HG02840 (cell line): Measurements from ENCODE around the gene CHTOP.
"Not testable (repeated sequence)": the region's sequence is repeated elsewhere in the genome, so short reads cannot be mapped to it uniquely, and the experiment has no call there.

Experiments
- ATAC-seq: cut with Tn5 transposase; IDR thresholded peaks from one replicate; pipeline ENCODE4 v1.9.1; 2021; ENCODE audit warnings: mild to moderate bottlenecking, moderate library complexity, moderate number of reproducible peaks; ENCODE audit not compliant: unreplicated experiment, low FRiP score

CHTOP gene, protein sequence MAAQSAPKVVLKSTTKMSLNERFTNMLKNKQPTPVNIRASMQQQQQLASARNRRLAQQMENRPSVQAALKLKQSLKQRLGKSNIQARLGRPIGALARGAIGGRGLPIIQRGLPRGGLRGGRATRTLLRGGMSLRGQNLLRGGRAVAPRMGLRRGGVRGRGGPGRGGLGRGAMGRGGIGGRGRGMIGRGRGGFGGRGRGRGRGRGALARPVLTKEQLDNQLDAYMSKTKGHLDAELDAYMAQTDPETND

DNA sequence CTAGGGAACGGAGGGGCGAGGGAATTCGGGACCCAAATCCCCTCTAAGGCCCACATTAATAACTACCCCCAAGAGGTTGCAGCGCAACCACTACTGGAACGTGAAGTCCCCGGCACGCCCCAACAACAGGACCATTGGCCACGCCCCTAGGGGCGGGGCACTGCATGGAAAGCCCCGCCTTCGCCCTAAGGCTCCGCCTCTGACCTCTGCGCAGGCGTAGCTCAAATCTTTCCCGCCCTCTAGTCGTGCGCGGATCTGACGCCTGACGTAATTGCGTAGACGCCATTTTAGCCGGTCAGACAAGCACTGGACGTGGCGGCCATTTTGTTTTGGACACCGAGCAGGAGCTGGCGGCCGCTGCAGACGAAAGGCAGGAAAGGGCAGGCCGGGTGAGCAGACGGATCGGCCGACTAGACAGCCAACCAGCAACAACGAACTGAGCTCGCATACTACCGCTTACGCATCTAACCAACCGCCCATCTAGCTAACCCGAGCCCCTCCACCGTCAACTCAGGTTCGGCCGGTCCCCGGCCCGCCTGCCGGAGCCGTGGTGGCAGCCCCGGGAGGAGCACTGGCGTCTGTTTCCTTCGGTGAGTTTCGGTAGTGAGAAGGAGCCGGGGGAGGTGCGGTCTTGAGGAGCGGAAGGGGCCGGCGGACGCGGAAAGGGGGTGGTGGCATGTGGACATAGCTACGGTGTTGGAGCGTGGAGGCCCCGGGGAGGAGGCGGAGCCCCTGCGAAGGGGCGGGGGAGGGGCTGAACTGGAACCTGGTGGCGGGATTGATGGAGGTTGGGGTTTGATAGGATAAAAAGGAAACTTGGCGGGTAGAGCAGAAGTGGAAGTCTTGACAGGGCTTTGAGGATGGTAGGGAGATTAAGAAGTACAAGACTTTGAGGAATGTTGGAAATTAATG, at the start of gene CHTOP:
Gene CHTOP (plus strand): TSS at position 313 of the 912 bp plus-strand sequence. CDS start 2,523 bp downstream, outside the sequence.
- ATAC-seq: peak; percentile 92

DNA sequence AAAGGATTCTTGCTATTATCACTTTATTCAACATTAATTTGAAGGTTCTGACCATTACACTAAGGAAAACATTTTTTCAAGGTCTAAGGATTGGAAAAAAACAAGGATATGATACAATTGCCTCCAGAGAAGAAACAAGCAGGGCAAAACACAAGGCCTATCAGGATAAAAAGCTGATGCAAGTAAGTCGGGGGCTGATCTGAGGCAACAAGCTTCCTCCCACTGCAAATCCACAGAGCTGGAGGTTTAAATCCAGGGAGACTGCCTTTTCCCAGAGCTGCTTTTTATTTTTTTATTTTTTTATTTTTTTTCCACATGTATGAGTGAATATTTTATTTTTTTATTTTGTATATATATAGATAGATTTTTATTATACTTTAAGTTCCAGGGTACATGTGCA, 48.9 kb upstream of the CHTOP start:
- ATAC-seq: no peak

DNA sequence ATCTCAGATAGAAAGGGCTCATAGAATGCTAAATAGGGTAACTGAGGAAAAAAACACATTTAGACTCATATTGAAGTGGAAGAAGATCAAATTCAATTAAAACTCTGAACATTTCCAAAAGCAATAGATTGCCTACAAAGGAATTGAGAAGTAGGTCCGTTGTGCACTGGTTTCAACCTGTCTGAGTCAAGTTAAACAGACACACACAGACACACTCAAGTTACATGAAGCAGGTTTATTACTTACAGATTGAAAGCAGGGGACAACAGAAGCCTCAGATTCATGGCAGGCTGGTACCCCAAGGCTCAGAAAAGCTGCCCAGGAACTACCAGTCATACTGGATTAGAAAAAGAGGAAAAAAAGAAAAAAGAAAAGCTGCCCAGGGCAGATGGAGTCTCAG, 47.5 kb upstream of the CHTOP start:
- ATAC-seq: no peak

DNA sequence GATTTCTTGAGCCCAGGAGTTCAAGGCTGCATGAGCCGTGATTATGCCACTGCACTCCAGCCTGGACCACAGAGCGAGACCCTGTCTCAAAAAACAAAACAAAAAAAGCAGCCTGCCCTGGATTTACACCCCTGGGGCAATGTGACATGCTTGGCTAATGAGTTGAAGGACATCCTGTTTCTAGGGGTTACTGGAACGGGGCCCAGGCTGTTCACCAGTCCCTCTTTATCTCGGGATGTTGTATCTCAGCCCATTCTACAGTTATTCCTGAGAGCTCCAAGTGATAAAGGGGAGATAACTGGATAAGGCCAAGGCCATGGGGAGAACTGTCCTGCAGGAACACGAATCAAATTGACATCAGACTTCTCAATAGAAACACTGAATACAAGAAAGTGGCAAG, 46.6 kb upstream of the CHTOP start:
- no peak for ATAC-seq

DNA sequence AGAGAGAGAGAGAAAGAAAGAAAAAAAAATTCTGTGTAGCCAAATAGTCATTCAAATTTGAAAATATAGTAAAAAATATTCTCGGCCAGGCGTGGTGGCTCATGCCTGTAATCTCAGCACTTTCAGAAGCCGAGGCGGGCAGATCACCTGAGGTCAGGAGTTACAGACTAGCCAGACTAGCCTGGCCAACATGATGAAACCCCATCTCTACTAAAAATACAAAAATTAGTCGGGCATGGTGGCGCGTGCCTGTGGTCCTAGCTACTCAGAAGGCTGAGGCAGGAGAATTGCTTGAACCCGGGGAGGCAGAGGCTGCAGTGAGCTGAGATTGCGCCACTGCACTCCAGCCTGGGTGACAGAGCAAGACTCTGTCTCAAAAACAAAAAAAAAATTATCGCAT, 45.8 kb upstream of the CHTOP start:
- ATAC-seq: not testable (repeated sequence)

DNA sequence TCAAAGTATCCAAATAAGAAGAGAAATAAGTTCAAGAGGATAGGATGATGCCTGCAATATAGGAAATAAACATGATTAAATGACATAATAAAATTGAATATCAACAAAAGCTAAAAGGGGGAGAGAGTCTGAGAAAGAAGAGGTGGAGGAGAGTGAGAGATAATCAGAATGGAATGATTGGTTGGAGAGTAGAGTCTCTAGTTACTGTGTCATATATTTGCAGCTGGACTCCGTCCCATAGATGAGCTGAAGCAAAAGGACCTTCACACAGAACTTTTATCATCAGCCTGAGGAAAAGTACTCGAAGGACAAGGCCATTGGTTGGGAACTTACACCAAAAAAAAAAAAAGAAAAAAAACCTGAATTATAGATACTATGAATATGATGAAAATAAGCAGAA, 45.4 kb upstream of the CHTOP start:
- ATAC-seq: no peak

DNA sequence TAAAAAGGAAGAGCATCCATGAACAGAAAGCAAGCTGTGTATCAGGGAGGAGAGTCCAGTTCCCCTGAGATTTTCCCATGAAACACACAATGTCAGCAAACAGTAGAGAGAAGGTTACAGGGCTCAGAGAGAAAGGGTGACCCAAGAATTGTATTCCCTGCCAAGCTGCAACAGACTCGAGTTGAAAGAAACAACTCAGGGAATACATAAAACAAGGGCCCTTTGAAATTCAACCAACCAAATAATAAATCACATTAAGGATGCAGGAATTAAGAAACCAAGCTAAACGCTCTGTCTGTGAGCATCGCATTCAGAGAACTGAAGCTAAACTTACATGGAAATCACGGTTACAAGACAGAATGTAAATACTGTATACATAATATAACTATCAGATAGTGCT, 41.1 kb upstream of the CHTOP start:
- ATAC-seq: no peak

DNA sequence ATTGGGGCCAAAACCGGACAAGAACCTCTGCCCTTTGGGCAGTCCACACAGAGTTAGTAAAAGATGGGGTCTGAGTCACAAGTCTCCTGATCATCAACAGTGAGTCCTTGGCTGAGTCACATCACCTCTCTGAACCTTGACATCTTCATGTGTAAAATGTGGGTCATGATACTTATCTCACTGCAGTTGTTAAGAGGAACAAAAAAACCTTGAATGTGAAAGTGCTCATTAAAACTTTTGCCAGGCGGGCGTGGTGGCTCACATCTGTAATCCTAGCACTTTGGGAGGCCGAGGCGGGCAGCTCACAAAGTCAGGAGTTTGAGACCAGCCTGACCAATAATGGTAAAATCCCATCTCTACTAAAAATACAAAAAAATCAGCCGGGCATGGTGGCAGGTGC, 36.7 kb upstream of the CHTOP start:
- ATAC-seq: no peak

DNA sequence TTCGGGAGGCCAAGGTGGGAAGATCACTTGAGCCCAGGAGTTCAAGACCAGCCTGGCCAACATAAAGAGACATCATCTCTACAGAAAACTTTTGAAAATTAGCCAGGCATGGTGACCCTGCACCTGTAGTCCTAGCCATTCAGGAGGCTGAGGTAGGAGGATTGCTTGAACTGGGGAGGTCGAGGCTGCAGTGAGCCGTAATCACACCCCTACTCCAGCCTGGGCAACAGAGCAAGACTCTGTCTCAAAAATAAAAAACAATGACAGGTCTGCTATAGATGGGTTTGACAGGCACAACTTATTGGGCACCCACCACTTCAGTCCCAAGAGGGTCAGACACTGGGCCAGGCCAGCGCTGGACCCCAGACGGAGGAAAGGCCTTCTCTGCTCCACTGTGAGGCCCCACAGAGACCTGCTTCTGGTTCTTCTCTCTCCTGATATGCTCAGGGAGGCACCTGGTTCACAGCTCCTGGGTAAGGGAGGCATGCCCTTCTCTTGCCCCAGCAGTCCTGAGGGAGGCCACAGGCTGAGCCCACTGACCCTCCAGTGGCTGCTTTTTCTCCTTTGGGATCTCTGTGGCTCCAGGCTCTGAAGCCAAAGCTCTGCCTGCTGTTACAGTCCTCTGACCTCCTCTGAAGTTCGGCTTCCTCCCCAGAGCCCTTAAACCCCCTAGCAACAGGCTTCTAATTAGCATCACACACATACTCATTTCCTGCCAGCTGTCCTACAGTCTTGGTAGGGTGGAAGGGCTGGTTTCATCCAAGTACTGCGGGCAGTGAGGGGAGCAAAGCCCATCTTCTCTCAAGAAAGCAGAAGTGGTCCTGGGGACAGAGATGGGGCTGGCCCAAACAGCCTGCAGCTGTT, 35.3 kb upstream of the CHTOP start:
- peak; percentile 94 for ATAC-seq

DNA sequence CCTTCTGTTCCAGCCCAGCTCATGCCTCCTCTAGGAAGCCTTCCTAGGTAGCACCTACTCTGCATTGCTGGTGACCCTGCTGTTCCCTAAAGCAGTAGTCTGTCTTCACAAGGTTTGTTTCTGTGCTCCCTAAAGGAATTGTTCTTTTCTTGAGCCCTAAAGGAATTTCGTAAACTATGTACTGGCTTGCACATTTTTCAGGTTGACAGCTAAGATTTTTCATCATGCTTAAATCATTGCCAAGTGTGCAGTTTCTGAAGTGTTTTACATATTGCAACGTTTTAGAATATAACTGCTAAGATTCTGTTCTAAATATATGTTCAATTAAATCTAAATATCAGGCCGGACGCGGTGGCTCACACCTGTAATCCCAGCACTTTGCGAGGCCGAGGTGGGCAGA, 34.0 kb upstream of the CHTOP start:
- ATAC-seq: no peak

DNA sequence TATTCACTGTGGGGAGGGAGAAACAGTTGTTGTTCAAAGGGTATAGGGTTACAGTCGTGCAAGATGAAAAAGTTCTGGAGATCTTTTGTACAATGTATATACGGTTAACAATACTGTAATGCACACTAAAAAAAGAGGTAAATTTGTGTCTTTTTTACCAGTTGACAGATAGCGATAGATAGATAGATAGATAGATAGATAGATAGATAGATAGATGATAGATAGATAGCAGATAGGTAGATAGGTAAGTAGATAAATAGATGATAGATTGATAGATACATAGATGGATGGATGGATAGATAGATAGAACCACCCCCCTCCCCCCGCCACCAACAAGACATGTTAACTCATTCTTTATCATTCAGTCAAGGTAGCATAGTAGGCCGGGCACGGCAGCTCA, 31.1 kb upstream of the CHTOP start:
- no peak for ATAC-seq

DNA sequence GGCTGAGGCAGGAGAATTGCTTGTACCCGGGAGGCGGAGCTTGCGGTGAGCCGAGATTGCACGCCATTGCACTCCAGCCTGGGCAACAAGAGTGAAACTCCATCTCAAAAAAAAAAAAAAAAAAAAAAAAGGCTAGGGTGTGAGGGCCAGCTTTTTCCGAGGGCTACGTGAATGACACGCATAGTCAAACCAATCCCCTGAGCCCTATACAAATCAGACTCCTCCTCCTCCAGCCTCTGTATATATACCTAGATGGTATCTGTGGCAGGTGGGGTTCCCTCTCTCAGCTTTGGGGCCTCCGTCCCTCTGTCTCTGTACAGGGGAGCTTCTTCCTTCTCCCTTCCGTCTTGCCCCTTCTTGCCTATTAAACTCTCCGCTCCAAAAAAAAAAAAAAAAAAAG, 27.7 kb upstream of the CHTOP start:
- ATAC-seq: no peak

DNA sequence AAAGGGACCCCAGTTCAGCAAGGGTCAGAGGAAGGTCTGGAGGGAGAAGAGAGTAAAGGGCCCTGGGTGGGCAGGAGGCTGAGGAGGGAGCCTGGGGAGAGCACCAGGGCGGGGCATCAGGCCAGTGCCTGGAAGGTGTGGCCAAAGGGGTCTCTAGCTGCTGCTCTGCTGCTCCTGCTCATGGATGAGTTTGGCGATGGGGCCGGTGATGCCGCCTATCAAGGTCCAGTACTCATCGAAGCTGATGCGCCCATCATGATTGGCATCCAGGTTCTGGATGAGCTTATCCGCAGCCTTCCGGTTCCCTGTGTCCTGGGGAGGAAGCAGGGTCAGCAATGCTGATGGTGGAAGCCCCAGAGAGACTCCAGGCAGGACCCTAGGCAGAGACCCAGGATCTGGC, 26.5 kb upstream of the CHTOP start:
- no peak for ATAC-seq

DNA sequence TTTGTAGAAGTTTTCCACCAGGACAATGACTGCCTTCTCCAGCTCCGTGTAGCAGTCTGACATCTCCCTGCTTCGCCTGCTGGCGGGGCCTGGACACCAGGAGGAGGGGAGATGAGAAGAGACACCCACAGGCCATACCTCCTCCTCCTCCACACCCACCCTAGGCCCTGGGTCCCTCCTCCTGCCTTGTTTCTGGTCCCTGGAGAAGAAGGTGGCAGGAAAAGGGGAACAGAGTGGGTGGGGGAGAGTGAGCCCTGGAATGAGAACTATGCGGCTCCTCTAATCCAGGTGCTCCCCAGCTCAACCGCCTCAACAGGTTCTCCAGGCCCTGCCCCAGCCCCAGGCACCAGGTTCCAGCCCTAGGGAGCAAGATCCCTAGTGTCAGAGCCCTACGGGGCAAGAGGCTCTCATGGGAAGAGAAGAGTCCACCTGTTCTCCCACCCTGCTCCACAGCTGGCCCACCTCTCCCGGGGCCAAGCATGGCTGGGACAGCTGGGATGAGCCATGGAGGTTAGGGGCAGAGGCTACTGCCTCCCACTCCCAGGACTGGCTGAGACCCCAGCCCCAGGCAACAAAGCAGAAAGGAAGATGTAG, 25.7 kb upstream of the CHTOP start:
- ATAC-seq: no peak

DNA sequence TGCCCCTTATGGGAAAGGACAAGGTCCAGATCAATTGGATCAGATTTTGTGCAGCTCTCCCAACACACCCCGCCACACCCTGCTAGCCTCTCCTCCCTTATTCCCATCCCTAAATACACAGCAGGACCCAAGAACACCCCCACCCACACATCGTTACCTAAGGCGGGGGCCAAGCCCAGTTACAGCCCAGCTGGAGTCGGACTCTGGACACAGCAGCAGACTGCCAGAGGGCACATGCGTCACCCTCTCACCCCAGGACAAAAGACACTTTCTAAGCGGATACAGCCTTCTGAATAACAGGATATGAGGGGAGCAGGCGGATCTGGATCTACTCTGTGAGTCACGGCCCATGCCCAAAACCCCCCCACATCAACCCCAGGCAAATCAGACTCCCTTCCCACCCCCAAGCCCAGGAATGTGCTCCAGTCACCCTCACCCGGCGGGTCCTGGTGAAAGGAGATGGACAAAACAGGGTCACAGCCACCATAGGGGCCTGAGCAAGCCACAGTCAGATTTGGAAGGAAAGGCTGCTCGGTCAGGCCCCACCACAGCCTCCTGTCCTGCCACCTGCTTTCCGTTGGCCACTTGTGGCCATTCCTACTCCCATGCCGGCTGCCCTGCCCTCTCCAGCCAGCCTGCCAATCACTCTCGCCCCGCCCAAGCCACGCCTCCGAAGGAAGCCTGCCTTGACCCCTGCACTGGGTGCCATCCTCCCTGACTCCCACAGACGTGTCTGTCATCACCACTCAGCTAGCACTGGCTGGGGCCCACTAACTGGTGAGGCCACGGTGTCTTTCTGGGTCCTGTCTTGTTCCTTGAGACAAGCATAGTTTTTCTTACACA, 24.9 kb upstream of the CHTOP start:
- ATAC-seq: no peak

DNA sequence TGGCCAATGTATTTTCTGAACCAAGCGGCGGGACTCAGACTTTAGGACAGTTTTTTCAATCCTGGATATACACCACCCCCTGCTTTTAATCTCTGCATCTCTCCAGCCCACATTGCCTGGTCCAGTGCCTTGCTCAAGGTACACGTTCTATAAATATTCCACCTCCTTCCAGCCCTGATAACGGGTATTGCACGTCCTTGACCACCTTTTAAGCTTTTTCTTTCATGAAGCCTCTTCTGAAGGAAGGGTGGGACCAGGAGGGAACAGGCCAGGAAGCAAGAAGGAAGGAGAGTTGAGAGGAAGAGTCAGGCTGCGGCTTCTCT, 24.3 kb upstream of the CHTOP start:
- no peak for ATAC-seq

DNA sequence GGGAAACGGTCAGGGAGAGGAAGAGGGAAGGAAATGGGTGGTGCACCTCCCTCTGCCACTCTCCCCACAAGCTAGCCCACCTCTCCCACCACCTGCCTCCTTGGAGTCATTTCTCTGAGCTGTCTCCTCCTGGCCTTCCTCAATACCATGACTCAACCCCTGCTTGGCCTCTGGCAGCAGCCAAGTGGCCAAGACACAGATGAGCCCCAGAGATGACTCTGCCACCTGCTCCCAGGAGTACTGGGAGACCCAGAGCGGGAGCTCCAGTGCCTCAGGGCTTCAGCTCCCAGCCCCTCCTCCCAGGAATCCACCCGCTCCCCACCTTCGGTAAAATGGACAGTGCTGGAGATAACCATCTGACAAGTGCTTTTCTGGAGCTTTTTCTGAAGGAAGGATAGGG, 23.5 kb upstream of the CHTOP start:
- ATAC-seq: no peak

DNA sequence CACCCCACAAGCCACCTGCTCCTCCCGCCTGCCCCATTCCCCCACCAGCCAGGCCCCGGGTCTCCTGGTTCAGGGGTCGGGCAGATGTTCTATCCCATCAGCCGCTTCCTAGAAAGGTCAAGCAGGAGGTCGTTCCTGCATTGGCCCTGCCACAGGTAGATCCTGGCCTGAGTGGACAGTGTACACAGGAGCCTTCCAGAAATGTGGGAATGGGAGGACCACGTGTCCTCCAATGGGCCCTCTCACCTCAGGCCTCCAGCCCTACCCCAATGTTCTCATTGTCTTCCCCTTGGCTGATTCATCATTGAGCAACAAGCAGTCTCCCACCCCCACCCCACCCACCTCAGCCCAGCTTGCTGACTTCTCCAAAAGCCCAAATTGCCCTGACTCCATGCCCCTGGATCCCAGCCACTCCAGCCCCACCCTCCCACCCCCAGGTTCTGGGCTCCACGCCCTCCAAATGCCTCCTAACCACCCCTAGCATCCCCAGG, 23.0 kb upstream of the CHTOP start:
- ATAC-seq: no peak

DNA sequence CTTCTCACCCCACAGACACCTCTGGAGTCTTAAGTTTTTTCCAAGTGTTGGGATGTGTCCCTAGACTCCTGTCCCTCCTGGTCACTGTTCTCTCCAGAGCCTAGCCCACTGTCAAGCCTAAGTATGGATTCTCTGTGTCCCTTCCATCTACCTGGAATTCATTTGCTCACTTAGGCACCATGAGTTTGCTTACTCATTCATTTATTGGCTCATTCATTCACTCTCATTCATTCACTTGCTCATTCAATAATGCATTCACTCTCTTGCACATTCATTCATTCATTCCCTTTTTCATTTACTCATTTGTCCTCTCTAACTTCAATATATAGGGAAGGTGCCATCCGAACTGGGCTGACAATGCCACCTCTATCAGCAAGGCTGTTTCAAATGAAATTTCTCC, 22.5 kb upstream of the CHTOP start:
- ATAC-seq: no peak
